GM10248 (cell line): Measurements from ENCODE around the gene MARK2.
A peak's percentile ranks its signal among the peaks of the same experiment; 100 is the strongest.

Experiments used
- CTCF ChIA-PET: fragments of 300-600 bp; sonication (Branson Sonifier 250); formaldehyde crosslinking; extraction: SDS; loops from one replicate; lab custom pipeline; 2021; ENCODE audit warnings: antibody characterized with exemption; lab: Yijun Ruan, JAX
- POLR2A ChIA-PET: fragments of 350-650 bp; sonication (Branson Sonifier 250); formaldehyde crosslinking; extraction: SDS; loops from one replicate; lab custom pipeline; 2020; ENCODE audit warnings: antibody characterized with exemption; lab: Yijun Ruan, JAX
- DNase-seq: peaks from one replicate; pipeline ENCODE4 v3.0.0; 2012; ENCODE audit errors: extremely low spot score
- CTCF ChIP-seq: IDR thresholded peaks from 2 replicates; pipeline ENCODE4 v1.5.1; 2012; ENCODE audit warnings: mild to moderate bottlenecking, low read depth; ENCODE audit errors: extremely low read depth, missing control alignments, control extremely low read depth

Gene MARK2

GRCh38 chr11:63869171-63869591 is 30.3 kb downstream of the MARK2 start:
- CTCF ChIA-PET, result interaction anchor here (1.1 to 2.3 kb wide), 2 partner anchors 31 to 76 kb away, joined by 4 to 12 read pairs; no protein-coding TSS in a partner anchor
- POLR2A ChIA-PET, result interaction anchor here (0.6 kb wide), 1 partner anchor 315 kb away, joined by 6 read pairs; no protein-coding TSS in a partner anchor

GRCh38 chr11:63869683-63870082 is 30.8 kb downstream of the MARK2 start:
- no peak for DNase-seq
- CTCF ChIA-PET, result interaction anchor here (1.1 to 2.3 kb wide), 6 partner anchors 8 to 75 kb away, joined by 3 to 12 read pairs (median 4); no protein-coding TSS in a partner anchor
- POLR2A ChIA-PET, result interaction anchor here (0.6 kb wide), 2 partner anchors 44 to 315 kb away, joined by 3 to 6 read pairs; no protein-coding TSS in a partner anchor

More at GRCh38 chr11:63869171-63869591, 30.3 kb downstream of the MARK2 start:
- no peak for DNase-seq
- no peak for TF ChIP-seq CTCF

GRCh38 chr11:63870351-63871140 is 31.6 kb downstream of the MARK2 start:
- ChIA-PET CTCF (interaction anchor here (0.8 to 2.3 kb wide), 7 partner anchors 9 to 33 kb away, joined by 3 to 12 read pairs (median 3); no protein-coding TSS in a partner anchor), POLR2A (interaction anchor here (0.6 kb wide), 1 partner anchor 43 kb away, joined by 3 read pairs; no protein-coding TSS in a partner anchor)
- DNase-seq, result no peak
- TF ChIP-seq CTCF, result no peak

More at GRCh38 chr11:63869683-63870082, 30.8 kb downstream of the MARK2 start:
- TF ChIP-seq CTCF, result no peak

- TF ChIP-seq CTCF, result peak; percentile 79
- CTCF ChIA-PET, result interaction anchor here (0.7 to 9.3 kb wide), 16 partner anchors 8 to 104 kb away, joined by 3 to 95 read pairs (median 4); partner anchors contain the start of genes MARK2 and ZFTA
- peak; percentile 88 for DNase-seq
- POLR2A ChIA-PET, result interaction anchor here (0.5 kb wide), 2 partner anchors 34 to 105 kb away, joined by 4 read pairs; partner anchors contain the start of gene MARK2
Measured at GRCh38 chr11:63871962-63872799, 33.3 kb downstream of the MARK2 start.

GRCh38 chr11:63872800-63873197 is 33.9 kb downstream of the MARK2 start:
- POLR2A ChIA-PET, result interaction anchor here (1.1 kb wide), 1 partner anchor 34 kb away, joined by 3 read pairs; the partner anchor contains the start of gene MARK2
- no peak for DNase-seq
- no peak for TF ChIP-seq CTCF
- CTCF ChIA-PET, result interaction anchor here (1.1 to 9.3 kb wide), 10 partner anchors 10 to 76 kb away, joined by 3 to 95 read pairs (median 5); partner anchors contain the start of gene MARK2
